HL-60/S4 treated with phorbol 12-myristate 13-acetate at 8.2 ng/mL for 4 days and 3 days (cell line): ENCODE data around the gene KANSL1.
"Not testable (repeated sequence)": the region's sequence is repeated elsewhere in the genome, so short reads cannot be mapped to it uniquely, and the experiment has no call there.

ENCODE experiments used
- in situ Hi-C: fragments of 300-500 bp; cut with MboI; formaldehyde crosslinking; loops from 2 replicates; pipeline ENCODE4 v1.15.0; 2022; ENCODE audit warnings: low sequenced_read_pairs

The KANSL1 gene

GRCh38 chr17:46193151-46193625, at the start of gene KANSL1:
Gene KANSL1, minus strand, starts transcription at chr17:46193429. Its CDS starts 21,286 bp downstream, at chr17:46172143.
- in situ Hi-C loops = no loop called here

DNA sequence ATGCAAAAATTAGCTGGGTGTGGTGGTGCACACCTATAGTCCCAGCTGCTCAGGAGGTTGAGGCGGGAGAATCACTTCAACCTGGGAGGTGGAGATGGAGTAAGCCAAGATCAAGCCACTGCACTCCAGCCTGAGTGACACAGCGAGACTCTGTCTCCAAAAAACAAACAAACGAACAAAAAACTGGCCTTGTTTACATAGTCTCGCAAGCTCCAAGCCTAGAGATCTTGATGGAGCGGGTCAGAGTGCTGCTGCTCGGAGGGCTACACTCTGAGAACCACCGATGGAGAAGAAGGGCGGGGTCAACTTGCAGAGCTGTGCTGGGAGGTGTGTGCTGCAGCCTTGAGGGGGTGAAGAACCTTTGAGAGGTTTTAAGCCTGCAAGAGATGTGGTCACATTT, 38.1 kb upstream of the KANSL1 start:
- in situ Hi-C loops = not testable (repeated sequence)

GRCh38 chr17:46225274-46225794, 32.1 kb upstream of the KANSL1 start:
- in situ Hi-C loops = not testable (repeated sequence)

- in situ Hi-C loops = not testable (repeated sequence)
Measured at GRCh38 chr17:46224864-46225263, 31.6 kb upstream of the KANSL1 start.

DNA sequence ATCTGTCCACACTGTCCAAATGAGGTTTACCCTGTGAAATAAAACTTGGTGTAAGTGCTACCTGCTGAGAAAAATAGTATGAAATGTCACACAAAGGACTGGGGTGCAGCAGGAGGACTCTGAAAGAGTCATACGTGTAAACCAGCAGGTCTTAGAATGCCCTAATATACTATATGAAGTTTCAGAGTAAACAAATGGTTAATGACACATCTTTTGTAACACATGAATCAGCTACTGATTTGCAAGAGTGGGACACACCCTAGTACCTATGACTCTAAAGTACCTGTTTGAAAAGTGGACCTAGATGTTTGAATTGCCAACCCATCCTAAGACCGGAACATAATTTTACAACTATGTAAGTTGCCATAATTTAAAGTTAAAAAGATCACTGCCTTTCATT, 29.8 kb upstream of the KANSL1 start:
- in situ Hi-C loops = not testable (repeated sequence)

DNA sequence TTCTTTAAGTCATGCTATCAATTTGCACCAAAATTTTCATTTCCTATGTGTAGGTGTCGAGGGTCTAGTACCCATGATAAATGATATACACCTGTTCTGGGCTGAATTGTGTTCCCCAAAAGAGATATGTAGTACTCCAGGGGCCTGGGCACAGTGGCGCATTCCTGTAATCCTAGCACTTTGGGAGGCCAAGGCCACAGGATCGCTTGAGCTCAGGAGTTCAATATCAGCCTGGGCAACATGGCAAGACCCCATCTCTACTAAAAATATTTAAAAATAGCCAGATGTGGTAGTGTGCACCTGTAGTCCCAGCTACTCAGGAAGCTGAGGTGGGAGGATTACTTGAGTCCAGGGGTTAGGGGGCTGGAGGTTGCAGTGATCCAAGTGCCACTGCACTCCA, 23.5 kb upstream of the KANSL1 start:
- in situ Hi-C loops = no loop called here

DNA sequence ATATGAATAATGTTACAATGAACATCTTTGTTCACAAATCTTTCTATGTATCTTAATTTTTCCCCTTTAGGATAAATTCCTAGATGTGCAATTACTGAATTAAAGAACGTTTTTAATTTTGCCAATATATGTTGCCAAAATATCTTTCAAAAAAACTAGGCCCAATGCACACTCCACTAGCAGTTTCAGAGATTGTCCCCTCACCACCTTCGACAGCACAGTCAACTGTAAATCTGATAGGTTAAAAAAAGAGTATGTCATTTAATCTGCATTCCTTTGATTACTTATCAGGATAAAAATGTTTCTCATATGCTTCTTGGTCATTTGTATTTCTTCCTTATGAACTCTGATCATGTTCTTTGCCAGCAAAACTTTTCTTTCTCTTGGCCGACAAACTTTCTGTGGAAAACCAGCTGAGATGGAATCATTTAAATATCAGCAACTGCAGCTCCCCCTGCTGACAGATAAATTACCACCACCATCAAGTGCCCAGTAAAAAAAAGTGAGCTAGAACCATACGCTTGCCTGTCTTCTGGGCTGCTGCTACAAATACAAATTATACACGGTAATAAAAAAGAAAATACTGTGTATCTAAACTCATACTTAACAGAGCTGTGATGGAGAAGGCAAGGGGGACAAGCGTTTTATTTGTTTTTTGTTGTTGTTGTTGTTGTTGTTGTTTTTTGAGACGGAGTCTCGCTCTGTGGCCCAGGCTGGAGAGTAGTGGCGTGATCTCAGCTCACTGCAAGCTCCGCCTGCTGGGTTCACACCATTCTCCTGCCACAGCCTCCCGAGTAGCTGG, 19.6 kb upstream of the KANSL1 start:
- in situ Hi-C loops = no loop called here

DNA sequence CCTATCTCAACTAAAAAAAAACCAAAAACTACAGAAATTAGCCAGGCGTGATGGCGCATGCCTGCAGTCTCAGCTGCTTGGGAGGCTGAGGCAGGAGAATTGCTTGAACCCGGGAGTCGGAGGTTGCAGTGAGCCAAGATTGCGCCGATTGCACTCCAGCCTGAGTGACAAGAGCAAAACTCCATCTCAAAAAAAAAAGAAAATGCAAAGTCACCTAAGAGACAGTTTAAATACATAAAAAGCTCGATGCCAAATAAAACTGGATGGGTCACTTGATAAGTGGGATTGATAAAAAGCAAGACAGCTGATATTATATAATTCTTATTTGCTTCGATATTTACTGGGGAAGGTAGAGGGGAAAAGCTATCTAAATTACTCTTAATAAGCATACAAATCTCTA, 15.8 kb upstream of the KANSL1 start:
- in situ Hi-C loops = no loop called here

- in situ Hi-C loops = no loop called here
Measured at GRCh38 chr17:46205975-46206374, 12.7 kb upstream of the KANSL1 start.

DNA sequence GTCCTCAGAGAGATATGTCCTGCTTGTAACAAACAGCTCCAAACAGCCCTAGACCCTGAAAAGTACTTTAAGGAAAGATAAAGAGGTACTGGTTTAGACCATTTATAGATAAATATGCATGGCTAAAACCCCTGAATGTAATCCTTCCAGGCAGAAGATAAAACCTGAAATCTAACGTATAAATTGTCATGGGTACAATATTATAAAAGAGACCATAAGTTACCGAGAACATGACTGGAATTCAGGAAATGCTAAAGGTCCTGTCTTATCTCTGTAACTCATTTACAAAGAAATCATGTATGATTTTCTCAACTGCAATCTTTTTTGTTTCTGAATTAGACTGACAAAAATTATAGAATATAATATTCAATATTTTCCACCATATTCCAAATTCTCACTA, 9.2 kb upstream of the KANSL1 start:
- in situ Hi-C loops = no loop called here

GRCh38 chr17:46201491-46201890, 8.3 kb upstream of the KANSL1 start:
- in situ Hi-C loops = no loop called here

DNA sequence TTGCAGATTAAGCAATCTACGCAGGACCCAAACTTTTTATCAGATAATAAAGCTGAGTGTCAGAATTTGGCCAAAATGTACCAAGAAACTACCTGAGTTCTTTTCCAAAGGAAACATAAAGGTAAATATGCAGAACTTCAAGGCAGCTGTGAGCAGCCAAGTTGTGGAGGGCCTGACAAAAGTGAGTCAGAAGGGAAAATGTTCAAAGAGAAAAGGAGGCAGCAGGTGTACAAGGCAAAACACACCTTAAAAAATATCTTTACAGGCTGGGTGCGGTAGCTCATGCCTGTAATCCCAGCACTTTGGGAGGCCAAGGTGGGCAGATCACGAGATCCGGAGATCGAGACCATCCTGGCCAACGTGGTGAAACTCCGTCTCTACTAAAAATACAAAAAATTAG, 7.0 kb upstream of the KANSL1 start:
- in situ Hi-C loops = no loop called here

DNA sequence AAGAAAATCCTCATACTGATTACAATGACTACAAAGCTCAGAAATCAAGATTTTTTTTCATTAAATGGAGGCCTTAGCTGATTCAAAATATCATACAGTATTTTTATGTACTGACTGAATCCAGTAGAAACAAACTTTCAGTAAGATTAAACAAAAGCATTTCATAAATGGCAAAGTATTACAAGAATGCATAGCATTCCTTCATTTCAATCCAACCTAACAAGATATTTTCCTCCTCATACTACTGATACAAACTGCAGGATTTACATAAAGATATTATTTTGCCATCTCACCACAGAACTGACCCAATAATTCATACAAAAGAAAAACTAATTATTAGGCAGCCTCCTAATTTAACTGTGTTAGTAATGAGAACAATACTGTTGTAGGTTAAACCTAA, 6.2 kb upstream of the KANSL1 start:
- in situ Hi-C loops = no loop called here

- in situ Hi-C loops = no loop called here
Measured at GRCh38 chr17:46198233-46198632, 5.0 kb upstream of the KANSL1 start.

DNA sequence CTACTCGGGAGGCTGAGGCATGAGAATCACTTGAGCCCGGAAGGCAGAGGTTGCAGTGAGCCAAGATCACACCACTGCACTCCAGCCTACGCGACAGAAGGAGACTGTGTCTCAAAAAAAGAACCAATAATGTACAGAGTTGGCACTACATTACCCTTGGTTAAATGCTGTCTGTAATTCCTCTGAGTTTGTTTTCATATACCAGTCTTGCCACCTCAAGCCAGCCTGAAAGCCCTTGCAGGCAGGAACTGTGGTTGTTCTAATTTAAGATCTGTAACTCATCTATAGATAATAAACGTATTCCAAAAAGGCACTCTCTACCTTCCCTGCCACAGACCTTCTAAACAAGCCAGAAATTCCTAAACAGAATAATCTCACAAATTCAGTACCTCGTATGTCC, 4.3 kb upstream of the KANSL1 start:
- in situ Hi-C loops = no loop called here

DNA sequence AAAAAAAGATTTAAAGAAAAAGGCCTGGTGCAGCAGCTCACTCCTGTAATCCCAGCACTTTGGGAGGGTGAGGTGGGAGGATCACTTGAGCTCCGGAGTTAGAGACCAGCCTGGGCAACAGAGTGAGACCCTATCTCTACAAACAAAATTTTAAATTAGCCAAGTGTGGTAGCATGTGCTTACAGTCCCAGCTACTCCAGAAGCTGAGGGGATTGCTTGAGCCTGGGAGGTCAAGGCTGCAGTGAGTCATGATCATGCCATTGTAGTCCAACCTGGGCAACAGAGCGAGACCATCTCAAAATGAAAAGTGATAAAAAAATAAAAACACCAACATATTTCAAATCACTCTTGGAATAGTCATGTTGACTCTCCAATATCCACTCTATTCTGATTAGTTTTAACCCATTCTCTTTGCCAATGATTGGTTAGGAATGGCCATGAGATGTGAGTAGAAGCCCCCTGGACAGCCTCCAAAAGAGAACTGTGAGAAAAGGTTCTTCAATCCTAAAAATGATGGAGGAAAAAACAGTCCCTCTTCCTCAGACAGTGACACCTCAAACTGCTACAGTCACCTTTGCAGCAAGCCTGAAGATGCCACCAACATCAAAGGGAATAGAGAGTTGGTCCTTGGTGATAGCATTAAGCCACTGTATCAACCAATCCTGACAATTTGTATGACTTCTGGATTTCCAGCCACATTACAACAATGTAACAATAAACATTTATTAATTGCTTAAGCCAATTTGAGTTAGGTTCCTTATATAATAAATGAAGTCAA, 2.9 kb upstream of the KANSL1 start:
- in situ Hi-C loops = no loop called here

DNA sequence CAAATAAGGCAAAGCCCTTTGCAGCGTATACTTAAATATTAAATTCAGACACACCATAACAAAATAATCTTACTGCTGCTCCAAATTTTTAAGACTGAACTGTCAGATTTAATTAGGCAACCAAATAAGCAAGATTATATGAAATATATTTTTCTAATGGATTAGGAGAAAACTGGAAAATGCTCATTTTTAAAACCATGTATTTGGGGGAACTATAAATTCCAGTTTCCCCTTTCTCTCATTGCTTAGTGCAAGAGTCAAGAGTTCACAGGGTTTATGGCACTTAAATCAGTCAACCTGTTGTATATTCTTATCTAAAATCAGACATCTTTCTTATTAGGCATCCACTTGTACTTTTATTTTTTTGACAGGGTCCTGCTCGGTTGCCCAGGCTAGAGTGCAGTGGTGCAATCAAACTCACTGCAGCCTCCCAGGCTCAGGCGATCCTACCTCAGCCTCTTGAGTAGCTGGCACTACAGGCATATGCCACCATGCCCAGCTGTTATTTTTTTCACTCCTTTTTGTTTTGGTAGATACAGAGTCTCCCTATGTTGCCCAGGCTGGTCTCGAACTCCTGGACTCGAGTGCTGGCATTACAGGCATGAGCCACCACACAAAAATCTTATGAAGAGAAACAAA, 2.1 kb upstream of the KANSL1 start:
- in situ Hi-C loops = no loop called here

DNA sequence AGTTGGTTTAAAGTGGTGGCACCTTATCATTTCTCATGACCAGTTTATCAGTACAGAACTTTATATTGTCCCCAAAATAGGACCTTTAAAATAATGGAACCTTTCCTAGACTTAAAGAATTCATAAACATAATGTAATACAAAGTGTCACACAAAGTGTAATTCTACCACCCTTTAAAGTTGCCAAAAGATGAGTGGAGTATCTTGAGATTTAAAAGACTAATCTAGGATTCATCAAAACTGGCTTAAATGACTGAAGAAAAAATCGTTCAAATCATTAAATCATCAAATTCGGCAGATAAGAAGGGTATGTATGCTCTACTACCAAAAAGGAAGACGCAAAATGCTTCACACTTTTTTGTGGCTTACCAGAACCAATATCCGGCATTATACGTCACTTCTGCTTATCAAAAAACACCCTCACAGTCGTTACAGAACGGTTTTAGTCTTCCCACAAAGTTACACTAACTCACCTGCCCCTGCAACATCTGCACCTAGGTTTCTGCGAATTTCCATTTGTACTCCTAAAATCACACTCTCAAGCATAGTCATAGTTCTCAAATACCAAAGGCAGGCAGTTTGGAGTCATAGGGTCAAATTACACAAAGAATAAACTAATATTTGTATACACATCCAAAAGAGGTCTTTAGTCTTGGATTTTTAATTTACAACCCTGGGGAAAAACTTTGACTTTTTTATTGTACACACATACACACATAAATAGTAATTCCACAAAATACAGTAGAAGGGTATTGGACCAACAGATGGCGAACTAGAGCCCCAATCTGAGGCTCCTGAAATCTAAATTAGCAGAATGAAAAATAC, 1.4 kb upstream of the KANSL1 start:
- in situ Hi-C loops = no loop called here

- in situ Hi-C loops = no loop called here
Measured at GRCh38 chr17:46193626-46194392, 580 bp upstream of the KANSL1 start.
